RCC 7860 (cell line): ENCODE results near the gene PHOX2A.
"Not testable (repeated sequence)": the region's sequence is repeated elsewhere in the genome, so short reads cannot be mapped to it uniquely, and the experiment has no call there.

ENCODE experiments used
- DNase-seq: peaks from one replicate; pipeline ENCODE4 v3.0.0-alpha.2; 2015; ENCODE audit warnings: low spot score
- FAIRE-seq: peaks from 2 replicates; lab custom pipeline; 2012; peaks lifted over from hg19 to GRCh38; lab: Jason Lieb, UNC

The PHOX2A gene

DNA sequence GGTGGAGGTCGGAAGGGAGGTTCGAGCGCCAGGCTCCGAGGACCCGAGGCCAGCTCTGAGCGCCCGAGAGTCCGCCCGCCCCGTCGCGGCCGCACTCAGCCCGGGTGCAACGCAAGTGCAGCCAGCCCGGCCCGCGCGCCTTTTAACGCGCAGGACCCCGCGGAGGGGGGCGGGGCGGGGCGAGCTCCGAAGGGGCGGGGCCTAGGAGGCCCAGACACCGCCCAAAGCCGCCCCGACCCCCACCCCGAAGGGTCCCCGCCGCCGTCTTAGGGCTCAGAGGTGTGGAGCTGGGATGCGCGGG, at the start of gene PHOX2A:
PHOX2A (minus strand) TSS at position 117 of the 301 bp plus-strand sequence. CDS start 172 bp downstream, outside the sequence.
- FAIRE-seq (no peak), DNase-seq (no peak)

DNA sequence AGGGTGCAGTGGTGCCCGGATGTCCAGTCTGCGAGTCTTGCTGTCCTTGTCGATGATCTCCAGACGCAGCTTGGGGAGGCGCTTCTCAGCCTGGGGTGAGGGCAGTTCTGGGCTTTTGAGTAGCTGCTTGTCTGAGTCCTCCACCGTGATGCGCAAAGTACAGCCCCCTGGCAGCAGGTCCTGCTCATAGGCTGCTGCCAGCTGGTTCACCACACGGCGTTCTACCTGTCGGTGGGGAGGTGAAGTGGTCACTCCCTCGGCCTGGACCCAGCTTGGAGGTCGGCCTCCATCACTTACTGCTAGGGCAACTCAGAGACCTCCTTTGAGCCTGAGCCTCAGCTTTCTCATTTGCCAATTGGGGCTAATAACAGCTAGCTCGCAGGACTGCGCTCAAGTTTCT, 49.4 kb upstream of the PHOX2A start:
- no peak for DNase-seq
- FAIRE-seq: no peak

DNA sequence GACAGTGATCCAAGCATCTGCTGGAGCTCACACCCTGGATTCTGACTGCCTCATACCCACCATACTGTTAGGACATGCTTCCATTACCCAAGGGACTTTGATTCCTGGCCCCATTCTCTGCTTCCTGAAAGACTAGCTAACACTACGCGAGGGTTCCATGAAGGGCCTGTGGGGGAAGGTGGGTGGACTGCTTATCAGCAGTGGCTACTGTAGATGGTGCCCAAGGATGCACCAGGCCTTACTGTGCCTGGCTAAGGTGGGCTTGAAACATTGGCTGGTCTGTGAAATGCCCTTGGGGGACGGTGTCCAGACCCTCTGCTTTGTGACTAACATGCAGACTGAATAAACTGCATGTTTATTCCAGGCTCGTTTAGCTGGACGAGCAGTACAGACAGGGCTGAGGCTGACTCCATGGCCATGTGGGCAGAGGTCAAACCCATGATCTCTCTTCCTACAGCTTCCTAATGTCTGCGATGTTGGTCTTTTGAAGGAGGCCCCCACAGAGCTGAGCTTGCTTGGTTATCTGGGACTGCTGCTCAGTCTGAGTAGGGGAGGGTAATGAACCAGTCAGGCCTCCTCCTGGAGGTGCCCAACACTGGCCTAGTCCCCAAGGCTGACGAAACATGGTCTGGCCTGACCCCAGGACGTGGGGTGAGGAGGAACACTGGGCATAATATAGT, 48.3 kb upstream of the PHOX2A start:
- DNase-seq (no peak), FAIRE-seq (no peak)

DNA sequence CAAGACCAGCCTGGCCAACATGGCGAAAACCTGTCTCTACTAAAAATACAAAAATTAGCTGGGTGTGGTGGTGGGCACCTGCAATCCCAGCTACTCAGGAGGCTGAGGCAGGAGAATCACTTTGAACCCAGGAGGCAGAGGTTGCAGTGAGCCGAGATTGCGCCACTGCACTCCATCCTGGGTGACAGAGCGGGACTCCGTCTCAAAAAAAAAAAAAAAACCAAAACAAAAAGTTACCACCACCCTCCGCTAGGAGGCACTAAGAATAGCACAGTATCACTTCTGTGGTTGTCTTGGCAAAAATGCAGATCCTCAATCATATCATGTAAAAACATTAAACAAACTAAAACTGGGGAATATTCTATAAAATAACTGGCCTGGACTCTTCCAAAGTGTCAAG, 46.8 kb upstream of the PHOX2A start:
- DNase-seq, FAIRE-seq: not testable (repeated sequence)

DNA sequence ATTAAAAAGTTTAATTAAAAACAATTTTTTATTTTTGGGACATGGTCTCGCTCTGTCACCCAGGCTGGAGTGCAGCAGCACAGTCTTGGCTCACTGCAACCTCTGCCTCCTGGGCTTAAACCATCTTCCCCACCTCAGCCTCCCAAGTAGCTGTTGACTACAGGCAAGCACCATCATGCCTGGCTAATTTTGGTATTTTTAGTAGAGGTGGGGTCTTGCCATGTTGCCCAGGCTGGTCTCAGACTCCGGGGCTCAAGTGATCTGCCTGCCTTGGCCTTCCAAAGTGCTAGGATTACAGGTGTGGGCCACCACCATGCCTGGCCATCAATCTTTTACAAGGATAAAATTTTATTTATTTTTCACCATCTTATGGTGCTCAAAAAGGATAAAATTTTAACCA, 43.3 kb upstream of the PHOX2A start:
- no peak for FAIRE-seq
- no peak for DNase-seq

DNA sequence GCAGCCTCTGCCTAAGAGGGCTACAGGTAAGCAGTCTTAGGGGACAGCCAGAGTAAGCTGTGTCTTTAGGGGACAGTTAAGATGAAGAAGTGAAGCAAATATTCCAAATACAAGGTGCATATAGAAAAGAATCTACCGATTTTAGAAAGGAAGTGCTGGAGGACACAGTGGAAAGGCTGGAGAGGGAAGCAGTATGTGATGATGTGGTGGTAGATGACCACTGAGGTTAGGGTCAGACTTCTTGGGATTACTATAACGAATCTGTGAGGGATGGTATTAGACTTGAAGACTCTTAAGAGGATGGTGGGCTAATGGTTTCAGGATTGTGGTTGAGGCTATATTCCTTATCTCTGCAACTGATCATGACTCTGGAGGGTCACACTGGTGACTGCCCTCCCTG, 40.0 kb upstream of the PHOX2A start:
- DNase-seq (no peak), FAIRE-seq (no peak)

DNA sequence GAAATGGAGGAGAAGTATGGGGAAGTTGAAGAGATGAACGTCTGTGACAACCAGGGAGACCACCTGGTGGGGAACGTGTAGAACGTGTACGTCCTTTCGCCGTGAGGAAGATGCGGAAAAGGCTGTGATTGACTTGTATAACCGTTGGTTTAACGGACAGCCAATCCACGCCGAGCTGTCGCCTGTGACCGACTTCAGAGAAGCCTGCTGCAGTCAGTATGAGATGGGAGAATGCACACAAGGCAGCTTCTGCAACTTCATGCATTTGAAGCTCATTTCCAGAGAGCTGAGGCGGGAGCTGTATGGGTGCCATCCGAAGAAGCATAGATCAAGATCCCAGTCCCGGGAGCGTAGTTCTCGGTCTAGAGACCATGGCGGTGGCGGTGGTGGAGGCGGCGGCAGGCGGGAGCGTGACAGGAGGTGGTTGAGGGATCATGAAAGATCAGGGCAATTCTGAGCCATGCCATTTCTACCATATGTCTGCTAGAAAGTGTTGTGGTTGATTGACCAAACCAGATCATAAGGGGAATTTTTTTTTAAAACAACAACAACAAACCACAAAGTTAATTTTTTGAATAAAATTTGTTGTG, 36.8 kb upstream of the PHOX2A start:
- FAIRE-seq (no peak), DNase-seq (no peak)

DNA sequence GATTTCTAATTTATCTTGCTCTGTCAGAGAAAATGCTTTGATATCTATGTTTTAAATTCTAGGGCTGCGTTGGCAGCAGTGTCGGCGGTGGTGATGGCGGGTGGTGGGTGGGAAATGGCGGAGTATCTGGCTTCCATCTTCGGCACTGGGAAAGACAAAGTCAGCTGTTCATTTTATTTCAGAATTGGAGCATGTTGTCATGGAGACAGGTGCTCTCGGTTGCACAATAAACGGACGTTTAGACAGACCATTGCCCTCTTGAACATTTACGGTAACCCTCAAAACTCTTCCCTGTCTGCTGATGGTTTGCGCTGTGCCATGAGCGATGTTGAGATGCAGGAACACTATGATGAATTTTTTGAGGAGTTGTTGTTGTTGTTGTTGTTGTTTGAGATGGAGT, 36.1 kb upstream of the PHOX2A start:
- DNase-seq (no peak), FAIRE-seq (no peak)

DNA sequence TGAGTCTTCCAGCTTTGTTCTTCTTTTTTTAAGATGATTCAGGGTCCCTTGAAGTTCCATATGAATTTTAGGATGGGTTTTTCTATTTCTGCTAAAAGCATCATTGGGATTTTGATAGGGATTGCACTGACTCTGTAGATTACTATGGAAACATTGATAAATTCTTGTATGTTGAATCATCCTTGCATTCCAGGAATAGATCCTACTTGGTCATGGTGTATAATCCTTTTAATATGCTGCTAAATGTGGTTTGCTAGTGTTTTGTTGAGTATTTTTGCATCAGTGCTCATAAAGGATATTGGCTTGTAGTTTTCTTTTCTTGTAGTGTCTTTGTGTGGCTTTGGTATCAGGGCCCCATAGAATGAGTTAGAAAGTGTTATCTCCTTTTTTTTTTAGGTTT, 34.9 kb upstream of the PHOX2A start:
- FAIRE-seq (peak; percentile 14), DNase-seq (peak; percentile 61)

DNA sequence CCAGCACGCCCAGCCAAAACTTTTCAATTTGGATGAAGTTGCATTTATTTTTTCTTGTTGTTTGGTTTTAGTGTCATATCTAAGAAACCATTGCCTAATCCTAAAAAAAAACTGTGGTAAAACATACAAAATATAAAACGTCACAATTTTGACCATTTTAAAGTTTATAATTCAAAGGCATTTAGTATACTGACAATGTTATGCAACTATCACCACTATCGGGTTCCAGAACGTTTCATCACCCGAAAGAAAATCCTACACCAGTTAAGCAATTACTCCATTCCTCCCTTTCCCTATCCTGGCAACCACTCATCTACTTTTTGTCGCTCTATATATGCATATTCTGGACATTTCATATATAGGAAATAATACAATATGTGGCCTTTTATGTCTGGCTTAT, 30.5 kb upstream of the PHOX2A start:
- DNase-seq (no peak), FAIRE-seq (no peak)

DNA sequence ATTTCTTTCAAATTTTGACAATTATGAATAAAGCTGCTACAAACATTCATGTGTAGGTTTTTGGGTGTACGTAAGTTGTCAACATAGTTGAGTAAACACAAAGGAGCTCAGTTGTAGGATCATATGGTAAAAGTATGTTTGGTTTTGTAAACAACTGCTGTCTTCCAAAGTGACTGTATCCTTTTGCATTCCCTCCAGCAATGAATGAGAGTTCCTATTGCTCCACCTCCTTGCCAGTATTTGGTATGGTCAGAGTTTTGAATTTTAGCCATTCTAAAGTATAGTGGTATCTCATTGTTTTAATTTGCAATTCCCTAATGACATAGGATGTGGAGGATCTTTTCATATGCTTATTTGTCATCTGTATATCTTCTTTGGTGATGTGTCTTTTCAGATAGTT, 28.0 kb upstream of the PHOX2A start:
- FAIRE-seq: no peak

DNA sequence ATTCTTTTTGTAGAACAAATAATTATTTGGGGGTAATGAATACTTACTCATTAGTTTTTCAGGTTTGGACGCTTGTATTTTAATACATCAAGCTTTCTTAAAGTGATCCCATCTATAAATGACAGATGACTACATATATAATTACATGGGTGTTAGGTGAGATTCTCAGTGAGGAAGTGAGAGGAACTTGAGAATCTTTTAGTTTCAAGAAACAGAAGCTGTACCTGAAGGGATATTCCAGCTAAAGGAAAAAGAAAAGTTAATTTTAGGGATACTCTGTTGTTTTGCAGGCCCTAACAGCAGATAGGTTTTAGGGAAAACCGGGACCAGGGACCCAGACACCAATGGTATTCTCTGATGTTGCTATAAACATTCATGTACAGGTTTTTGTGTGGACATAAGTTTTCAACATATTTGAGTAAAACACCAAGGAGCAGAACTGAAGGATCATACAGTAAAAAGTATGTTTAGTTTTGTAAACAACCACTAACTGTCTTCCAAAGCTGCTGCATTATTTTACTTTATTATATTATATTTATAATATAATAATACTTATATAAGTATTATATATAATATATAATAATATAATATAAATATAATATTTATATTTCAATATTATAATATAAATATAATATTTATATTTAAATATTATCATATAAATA, 24.1 kb upstream of the PHOX2A start:
- DNase-seq: no peak
- no peak for FAIRE-seq

More for the DNA sequence above, 28.0 kb upstream of the PHOX2A start:
- DNase-seq: no peak

DNA sequence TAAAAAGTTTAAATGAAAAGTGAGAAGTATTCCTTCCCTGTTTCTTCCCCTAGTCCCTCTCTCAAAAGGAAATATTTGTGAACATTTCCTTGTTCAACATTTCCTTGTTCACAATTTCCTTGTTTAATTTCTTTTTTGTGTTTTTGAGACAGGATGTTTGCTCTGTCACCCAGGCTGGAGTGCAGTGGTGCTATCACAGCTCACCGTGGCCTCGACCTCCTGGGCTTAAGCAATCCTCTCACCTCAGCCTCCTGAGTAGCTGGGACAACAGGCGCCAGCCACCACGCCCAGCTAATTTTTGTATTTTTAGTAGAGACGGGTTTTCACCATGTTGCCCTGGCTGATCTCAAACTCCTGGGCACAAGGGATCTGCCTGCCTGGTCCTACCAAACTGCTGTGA, 23.0 kb upstream of the PHOX2A start:
- not testable (repeated sequence) for FAIRE-seq

DNA sequence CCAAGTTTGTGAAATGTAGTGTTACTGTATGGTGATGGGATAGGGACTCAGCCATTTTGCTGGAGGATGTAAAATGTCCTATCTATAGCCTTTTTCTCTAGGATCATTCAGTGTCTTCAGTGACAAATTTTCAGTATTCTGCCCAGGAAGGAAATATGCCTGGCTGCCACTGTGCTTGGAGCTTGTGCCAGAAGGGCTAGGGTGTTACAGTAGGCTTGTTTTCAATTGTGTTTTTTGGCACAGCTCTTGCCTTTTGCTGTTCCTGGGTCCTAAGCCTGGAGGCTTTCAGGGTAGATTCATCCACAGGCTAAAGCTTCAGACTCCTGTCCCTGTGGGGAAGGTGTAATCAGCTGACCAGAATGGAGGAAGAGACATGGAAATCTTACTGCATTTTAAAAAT, 22.0 kb upstream of the PHOX2A start:
- DNase-seq: no peak
- FAIRE-seq: no peak

More for the DNA sequence above, 23.0 kb upstream of the PHOX2A start:
- not testable (repeated sequence) for DNase-seq

DNA sequence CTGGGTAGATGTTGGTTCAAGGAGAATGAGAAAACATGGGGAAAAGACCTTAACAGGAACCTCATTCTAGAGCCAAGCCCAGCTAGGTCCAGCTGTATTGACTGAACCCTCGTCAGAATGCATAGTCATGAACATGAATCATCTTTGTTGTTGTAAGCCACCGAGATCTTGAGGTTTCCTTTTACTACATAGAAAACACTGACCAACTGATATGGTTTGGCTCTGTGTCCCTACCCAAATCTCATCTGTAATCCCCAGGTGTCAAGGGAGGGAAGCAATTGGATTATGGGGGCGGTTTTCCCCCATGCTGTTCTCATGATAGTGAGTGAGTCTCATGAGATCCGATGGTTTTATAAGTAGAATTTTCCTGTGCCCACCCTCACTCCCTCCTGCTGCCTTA, 19.4 kb upstream of the PHOX2A start:
- DNase-seq (peak; percentile 13), FAIRE-seq (no peak)

DNA sequence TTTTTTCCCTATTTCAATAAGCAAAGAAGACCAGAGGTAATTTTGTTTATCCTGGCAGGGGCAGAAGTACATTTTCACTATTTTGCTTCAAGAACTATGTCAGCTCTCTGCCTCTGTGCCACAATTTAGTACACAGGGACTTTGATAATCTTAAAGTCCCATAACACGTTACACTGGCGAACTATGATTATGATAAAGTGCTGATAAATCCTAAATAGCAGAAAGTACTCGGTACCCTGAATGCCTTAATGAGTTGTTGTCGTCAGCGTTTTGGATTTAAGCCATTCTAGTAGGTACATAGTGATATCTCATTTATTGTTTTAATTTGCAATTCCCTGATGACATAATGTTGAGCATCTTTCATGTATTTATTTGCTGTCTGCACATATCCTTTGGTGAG, 16.6 kb upstream of the PHOX2A start:
- FAIRE-seq (no peak), DNase-seq (no peak)

DNA sequence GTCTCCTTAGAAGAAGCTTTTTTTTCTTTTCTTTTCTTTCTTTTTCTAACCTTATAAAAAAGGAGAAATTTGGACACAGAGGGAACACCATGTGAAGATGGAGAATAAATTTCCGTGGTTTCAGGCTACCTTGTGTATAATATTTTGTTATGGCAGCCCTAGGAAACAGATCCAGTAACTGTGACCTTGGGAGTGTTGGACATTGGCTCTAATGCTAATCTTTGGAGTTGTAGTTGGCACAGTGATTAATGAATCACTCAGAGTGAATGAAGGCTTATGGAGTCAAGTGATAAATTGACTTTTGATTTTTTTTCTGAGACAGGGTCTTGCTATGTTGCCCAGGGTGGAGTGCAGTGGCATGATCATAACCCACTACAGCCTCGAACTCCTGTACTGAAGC, 15.5 kb upstream of the PHOX2A start:
- no peak for FAIRE-seq
- no peak for DNase-seq

DNA sequence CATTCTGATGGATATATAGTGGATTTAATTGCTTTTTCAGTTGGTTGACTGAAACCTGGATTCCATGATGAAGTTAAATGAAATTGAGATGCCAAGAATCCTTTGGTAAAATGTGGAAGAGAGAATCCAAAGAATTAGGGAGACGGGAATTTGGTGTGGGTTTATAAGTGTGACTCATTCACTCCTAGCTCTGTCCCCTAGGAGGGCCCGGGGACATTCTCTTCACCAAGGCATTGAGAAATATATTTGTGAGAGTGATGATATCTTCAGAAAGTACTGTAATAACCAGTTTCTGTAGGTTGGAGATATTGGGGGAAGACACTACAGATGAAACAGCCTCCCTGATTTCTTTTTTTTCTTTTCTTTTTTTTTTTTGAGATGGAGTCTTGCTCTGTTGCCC, 13.6 kb upstream of the PHOX2A start:
- FAIRE-seq: no peak

DNA sequence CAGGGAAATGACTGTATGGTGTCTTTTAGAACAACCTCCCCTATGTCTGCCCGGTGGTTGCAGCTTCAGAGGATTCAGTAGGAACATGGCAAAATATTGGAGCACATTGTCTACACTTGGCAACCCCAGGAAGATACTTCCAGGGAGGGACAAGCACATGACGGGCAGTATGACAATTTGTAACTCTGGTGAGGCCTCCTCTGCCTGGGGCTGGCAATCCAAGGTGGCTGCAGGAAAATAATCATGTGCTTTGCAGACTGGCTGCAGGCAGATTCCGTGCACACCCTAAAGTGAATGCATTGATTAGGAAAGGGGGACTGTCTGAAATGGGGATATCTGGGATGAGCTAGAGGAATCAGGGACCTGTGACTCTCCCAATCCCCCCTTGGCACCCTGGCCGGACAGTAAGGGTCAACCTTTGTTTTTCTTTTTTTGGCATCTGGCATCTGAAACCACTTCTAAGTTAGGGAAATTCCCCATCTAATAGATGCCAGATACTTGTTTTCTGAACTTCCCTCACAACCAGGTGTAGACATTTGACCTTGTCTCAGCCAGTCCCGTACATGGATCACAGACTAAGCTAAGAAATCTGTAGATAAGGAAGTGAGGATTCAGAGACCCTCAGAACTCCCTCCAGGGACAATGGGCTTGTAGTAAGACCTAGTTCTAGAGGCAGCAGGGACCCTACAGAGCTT, 10.5 kb upstream of the PHOX2A start:
- no peak for FAIRE-seq
- no peak for DNase-seq

More for the DNA sequence above, 13.6 kb upstream of the PHOX2A start:
- no peak for DNase-seq

DNA sequence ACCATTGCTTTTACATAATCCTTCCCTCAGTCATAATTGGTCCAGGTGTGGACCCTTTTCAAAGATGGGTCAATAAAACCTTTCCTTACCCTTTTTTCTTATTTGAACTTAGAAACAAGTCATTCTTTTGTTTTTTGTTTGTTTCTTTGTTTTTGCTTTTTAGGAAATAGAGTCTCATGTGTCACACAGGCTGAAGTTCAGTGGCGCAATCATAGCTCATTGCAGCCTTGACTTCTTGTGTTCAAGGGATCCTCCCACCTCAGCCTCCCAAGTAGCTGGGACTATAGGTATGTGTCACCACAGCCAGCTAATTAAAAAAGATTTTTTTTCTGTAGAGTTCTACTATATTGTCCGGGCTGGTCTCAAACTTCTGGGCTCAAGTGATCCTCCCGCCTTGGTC, 9.4 kb upstream of the PHOX2A start:
- FAIRE-seq (no peak), DNase-seq (no peak)

DNA sequence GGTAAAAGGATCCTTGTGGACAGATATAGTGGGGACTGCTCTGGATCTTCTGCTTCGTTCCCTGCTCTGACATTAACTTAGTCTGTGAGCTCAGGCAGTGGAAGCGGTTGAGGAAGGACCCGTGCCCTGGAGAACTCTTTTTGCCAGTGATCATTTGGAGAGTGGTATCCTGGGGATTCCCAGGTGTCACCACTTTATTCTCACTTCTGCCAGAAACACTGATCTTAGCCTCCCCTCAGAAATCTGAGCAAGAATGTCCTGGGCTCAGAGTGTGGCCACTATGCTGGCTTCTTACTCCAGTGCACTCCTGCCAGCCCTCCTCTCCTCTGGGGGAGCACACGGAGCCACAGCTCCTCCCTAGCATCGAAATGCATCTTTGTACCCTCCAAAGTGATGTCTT, 7.6 kb upstream of the PHOX2A start:
- no peak for FAIRE-seq
- DNase-seq: no peak
